Measurements from ENCODE around the gene VWA8.

The VWA8 gene

DNA sequence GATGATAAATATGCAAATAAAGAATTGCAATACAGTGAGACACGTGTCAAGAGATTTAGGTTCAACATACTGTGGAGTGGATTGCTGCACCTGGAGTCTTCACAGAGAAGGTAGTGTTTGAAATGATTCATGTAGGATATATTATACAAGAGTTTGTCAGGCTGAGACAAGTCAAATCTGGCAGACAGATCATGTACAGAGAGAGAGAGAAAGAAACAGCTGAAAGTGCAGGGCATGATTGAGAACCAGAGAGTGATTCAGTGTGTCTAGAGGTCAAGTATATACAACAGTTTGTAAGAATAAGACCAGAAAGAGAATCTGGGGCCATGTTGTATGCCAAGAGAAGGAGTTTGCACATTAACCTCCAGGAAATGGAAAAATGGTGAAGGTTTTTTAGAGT, 2.1 kb upstream of the VWA8 start:
- no peak overlapping the region for H3K4me3 ChIP-seq (ENCODE audit: low read depth, low read length)
- no peak for DNase-seq (ENCODE audit: low read depth, low spot score)
- TF ChIP-seq, protein P1, sequence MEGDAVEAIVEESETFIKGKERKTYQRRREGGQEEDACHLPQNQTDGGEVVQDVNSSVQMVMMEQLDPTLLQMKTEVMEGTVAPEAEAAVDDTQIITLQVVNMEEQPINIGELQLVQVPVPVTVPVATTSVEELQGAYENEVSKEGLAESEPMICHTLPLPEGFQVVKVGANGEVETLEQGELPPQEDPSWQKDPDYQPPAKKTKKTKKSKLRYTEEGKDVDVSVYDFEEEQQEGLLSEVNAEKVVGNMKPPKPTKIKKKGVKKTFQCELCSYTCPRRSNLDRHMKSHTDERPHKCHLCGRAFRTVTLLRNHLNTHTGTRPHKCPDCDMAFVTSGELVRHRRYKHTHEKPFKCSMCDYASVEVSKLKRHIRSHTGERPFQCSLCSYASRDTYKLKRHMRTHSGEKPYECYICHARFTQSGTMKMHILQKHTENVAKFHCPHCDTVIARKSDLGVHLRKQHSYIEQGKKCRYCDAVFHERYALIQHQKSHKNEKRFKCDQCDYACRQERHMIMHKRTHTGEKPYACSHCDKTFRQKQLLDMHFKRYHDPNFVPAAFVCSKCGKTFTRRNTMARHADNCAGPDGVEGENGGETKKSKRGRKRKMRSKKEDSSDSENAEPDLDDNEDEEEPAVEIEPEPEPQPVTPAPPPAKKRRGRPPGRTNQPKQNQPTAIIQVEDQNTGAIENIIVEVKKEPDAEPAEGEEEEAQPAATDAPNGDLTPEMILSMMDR (IDR thresholded peaks at IDR 0.05; ENCODE audit: insufficient read depth, low read length, missing control alignments) = no peak
- ChIA-PET POLR2A (no interaction called here), CTCF (interaction anchor here (0.6 to 1.3 kb wide), 3 partner anchors 10 to 143 kb away, joined by 3 to 5 read pairs (median 3); no protein-coding TSS in a partner anchor)

DNA sequence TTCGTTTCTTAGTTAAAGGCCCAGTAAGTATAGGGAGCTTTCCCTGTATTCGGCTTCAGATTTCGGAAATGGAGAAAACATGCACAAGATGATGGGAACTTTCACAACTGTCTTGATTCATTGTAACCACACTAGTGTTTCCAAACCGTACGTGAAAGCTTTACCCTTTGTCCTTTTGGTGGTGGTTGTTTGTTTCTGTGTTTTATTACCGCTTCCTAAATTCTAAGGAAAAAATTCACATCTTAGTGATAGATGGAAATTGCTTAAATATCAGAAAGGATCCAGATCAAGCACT, 504 bp upstream of the VWA8 start:
- no peak for DNase-seq (ENCODE audit: low read depth, low spot score)
- peak overlapping the region; percentile 76 for H3K4me3 ChIP-seq (ENCODE audit: low read depth, low read length)
- POLR2A ChIA-PET = interaction anchor here (1.0 to 1.7 kb wide), 3 partner anchors 10 to 78 kb away, joined by 3 to 6 read pairs (median 4); no protein-coding TSS in a partner anchor
- TF ChIP-seq, protein P1 (IDR thresholded peaks at IDR 0.05; ENCODE audit: insufficient read depth, low read length, missing control alignments) = no peak
- CTCF ChIA-PET = interaction anchor here (0.6 to 1.8 kb wide), 5 partner anchors 12 to 294 kb away, joined by 3 to 6 read pairs (median 3); no protein-coding TSS in a partner anchor

DNA sequence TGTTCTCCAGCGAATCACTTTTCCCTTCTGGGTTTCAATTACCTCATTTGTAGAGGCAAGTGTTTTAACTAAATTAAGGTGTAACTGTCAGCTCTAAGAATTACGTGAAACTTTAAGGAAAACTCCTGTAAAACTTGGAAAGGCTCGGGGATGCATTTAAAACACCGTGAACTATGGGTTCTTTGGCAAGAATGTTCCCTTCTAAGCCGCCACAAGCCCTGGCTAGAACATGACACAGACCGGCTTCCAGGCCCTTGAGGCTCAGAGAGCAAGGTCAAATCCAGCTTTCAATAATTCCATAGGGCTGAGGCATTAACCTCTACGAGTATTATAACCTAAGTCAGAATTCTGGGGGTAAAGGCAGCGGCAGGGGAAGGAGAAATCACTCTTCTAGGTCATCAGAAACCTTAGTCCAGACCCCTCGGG, 685 bp downstream of the VWA8 start:
- H3K4me3 ChIP-seq (ENCODE audit: low read depth, low read length) = peak overlapping the region; percentile 76
- POLR2A ChIA-PET = interaction anchor here (0.6 to 1.7 kb wide), 4 partner anchors 11 to 212 kb away, joined by 3 to 6 read pairs (median 3); no protein-coding TSS in a partner anchor
- CTCF ChIA-PET = interaction anchor here (1.0 to 1.8 kb wide), 8 partner anchors 10 to 293 kb away, joined by 3 to 6 read pairs (median 4); no protein-coding TSS in a partner anchor
- no peak for DNase-seq (ENCODE audit: low read depth, low spot score)
- TF ChIP-seq, protein P1 (IDR thresholded peaks at IDR 0.05; ENCODE audit: insufficient read depth, low read length, missing control alignments) = no peak

DNA sequence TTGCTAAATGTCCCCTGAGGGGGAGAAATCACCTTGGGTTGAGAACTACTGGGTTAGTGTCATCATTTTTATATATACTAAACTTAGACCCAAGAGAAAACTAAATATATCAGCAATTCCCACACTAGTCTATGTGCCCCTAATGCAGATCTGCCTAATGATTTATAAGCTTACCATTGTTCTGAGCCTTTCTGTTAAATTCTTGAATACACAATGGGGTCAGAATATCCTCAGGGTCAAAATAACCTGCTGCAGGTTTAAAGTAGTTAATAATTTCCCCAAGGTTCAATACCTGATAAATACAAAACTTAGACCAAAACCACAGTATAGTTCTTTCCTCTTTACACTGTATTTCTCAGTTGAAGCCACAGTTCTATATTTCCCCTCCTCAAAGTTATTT, 4.6 kb downstream of the VWA8 start:
- H3K4me3 ChIP-seq (ENCODE audit: low read depth, low read length) = no peak overlapping the region
- CTCF ChIA-PET = interaction anchor here (1.0 kb wide), 1 partner anchor 14 kb away, joined by 3 read pairs; no protein-coding TSS in a partner anchor
- TF ChIP-seq, protein P1 (IDR thresholded peaks at IDR 0.05; ENCODE audit: insufficient read depth, low read length, missing control alignments) = no peak
- DNase-seq (ENCODE audit: low read depth, low spot score) = no peak
- POLR2A ChIA-PET = no interaction called here

DNA sequence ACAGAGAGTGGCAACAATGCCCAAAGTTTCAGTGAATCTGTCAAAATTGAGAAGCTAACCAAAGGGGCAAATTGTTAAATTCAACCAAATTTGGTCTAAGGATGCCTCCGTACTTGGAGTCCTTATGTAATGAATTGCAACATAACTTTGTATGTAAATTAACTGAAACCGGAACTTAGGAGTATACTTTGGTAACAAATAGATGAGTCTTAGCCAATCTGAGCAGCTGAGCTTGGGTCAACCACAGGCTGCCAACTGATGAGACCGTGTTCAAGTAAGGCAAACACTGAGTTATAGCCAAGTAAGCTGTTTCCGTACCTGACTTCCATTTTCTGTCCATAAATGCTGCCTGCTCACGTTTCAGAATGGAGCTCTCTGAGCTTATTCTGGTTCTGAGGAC, 5.3 kb downstream of the VWA8 start:
- POLR2A ChIA-PET = no interaction called here
- TF ChIP-seq, protein P1 (IDR thresholded peaks at IDR 0.05; ENCODE audit: insufficient read depth, low read length, missing control alignments) = no peak
- no peak for DNase-seq (ENCODE audit: low read depth, low spot score)
- CTCF ChIA-PET = interaction anchor here (1.0 kb wide), 2 partner anchors 14 to 287 kb away, joined by 3 read pairs; no protein-coding TSS in a partner anchor
- no peak overlapping the region for H3K4me3 ChIP-seq (ENCODE audit: low read depth, low read length)

DNA sequence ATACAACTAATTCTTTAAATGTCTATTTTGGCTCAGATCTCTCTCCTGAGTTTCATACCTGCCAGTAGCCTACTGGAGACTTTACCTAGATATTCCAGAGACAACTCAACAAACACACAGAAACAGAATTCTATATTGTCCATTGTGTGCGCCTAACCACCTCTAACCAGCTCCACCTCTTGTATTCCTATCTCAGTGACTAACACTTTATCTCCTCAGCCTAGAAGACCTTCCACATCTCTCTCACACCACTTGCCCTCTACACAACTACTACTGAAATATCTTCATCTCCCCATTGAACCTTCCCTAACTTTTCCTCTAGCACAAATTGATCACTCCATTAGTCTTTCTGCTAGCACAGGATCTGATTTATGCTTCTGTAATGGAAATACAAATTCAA, 6.7 kb downstream of the VWA8 start:
- no peak for DNase-seq (ENCODE audit: low read depth, low spot score)
- TF ChIP-seq, protein P1 (IDR thresholded peaks at IDR 0.05; ENCODE audit: insufficient read depth, low read length, missing control alignments) = no peak
- ChIA-PET POLR2A (no interaction called here), CTCF (interaction anchor here (1.0 kb wide), 2 partner anchors 12 to 286 kb away, joined by 3 to 5 read pairs; no protein-coding TSS in a partner anchor)
- H3K4me3 ChIP-seq (ENCODE audit: low read depth, low read length) = no peak overlapping the region

All from AG04449 (cell line).